Spleen (tissue), 11 donors: ENCODE data around the gene TXNRD2. TPM values are rescaled to one million over a fixed set of nuclear protein-coding genes. Genes with fewer than 3 reads are reported as not detected.
A peak's percentile ranks its signal among the peaks of the same experiment; 100 is the strongest.
"Not testable (repeated sequence)": the region's sequence is repeated elsewhere in the genome, so short reads cannot be mapped to it uniquely, and the experiment has no call there.

Experiments used
- DNase-seq: peaks from one replicate; pipeline ENCODE4 v3.0.0-alpha.2; 2020
- H3K27ac ChIP-seq, 8 donors: fragments of 200-600 bp; sonication (generic) in 7 of 8; 1 replicate in 4 of 8; 2 replicates in 4 of 8; pipeline versions ENCODE4 v1.5.0 to v1.8.0; 2016 to 2021; ENCODE audit warnings: inconsistent platforms in 4 of 8, mild to moderate bottlenecking in 4 of 8, moderate library complexity in 1 of 8
- H3K27me3 ChIP-seq, 7 donors: fragments of 200-600 bp; sonication (generic) in 6 of 7; replicated peaks in 1 of 7; 1 replicate in 4 of 7; 2 replicates in 3 of 7; pipeline versions ENCODE4 v1.5.0 to v1.8.0; 2016 to 2021; ENCODE audit warnings: inconsistent platforms in 3 of 7, mild to moderate bottlenecking in 1 of 7
- H3K36me3 ChIP-seq, 6 donors: fragments of 200-600 bp; sonication (generic) in 5 of 6; 1 replicate in 4 of 6; 2 replicates in 2 of 6; pipeline versions ENCODE4 v1.5.0 to v1.8.0; 2016 to 2021; ENCODE audit warnings: inconsistent platforms in 2 of 6
- H3K4me1 ChIP-seq, 6 donors: fragments of 200-600 bp; sonication (generic) in 5 of 6; 1 replicate in 3 of 6; 2 replicates in 3 of 6; pipeline versions ENCODE4 v1.5.0 to v1.8.0; 2016 to 2021; ENCODE audit warnings: inconsistent platforms in 3 of 6
- H3K4me3 ChIP-seq, 8 donors: fragments of 200-600 bp; sonication (generic) in 7 of 8; 1 replicate in 4 of 8; 2 replicates in 4 of 8; pipeline versions ENCODE4 v1.5.0 to v1.8.0; 2016 to 2021; ENCODE audit warnings: inconsistent platforms in 4 of 8, mild to moderate bottlenecking in 4 of 8, moderate library complexity in 2 of 8
- H3K9me3 ChIP-seq, 8 donors: fragments of 200-600 bp; sonication (generic) in 7 of 8; 1 replicate in 4 of 8; 2 replicates in 4 of 8; pipeline versions ENCODE4 v1.5.0 to v1.8.0; 2016 to 2021; ENCODE audit warnings: inconsistent platforms in 4 of 8
- CTCF ChIP-seq, 11 experiments: fragments of 200-600 bp in 7 of 11; fragments of 450-650 bp in 4 of 11; sonication (generic) in 4 of 11; IDR thresholded peaks in 8 of 11; conservative IDR thresholded peaks in 3 of 11; 1 replicate in 7 of 11; 2 replicates in 4 of 11; pipeline versions ENCODE4 v1.4.0 to v1.8.0; 2016 to 2021; ENCODE audit warnings: antibody characterized with exemption in 11 of 11, inconsistent platforms in 4 of 11, mild to moderate bottlenecking in 1 of 11
- POLR2A ChIP-seq, 3 donors: fragments of 450-650 bp; IDR thresholded peaks; one replicate each; pipeline ENCODE4 v1.5.1; 2017; ENCODE audit warnings: antibody characterized with exemption in 3 of 3, mild to moderate bottlenecking in 1 of 3
- POLR2AphosphoS5 ChIP-seq, 3 donors: sonication (generic); formaldehyde crosslinking; IDR thresholded peaks; one replicate each; pipeline ENCODE4 v1.5.1; 2017; ENCODE audit warnings: antibody characterized with exemption in 3 of 3
- WGBS, 5 donors: extraction: QIAGEN DNeasy Blood & Tissue Kit in 3 of 5; methylation state at CpG; one replicate each; pipeline versions ENCODE4 v1.1.5 to v1.1.7; 2013 to 2018; 5-methylcytosine and 5-hydroxymethylcytosine counted together
- intact Hi-C: fragments of 100-400 bp; cut with DNase I; formaldehyde crosslinking; loops from one replicate; pipeline ENCODE4 v1.15.0; 2023; ENCODE audit warnings: low total_unique reads
- polyA plus RNA-seq, 3 donors: library from polyadenylated mRNA; stranded (reverse); fragments of 200-250 nt; gene quantifications; one replicate each; pipeline ENCODE4 v1.2.1, GENCODE V29; 2013
- total RNA-seq, 7 donors: library from RNA; depleted of rRNA in 3 of 7; stranded (reverse); fragments of >200 nt in 3 of 7; fragmentation: NEBNext Ultra II Directional in 4 of 7; extraction: Animal tissue kit (Norgen Biotek cat#: 25700) in 4 of 7; gene quantifications; one replicate each; pipeline versions ENCODE4 v1.1.0 to v1.2.1, GENCODE V29; 2016 to 2021
- donor health status: healthy with polysubstance abuse.
- donor health status: DM: no; HTN: no; CAD: no; lungs with moderate emphysema.
- donor health status: DM: no; HTN: no; CAD: no.
- donor health status: Bipolar disorder and iron deficiency.
- donor health status: healthy.
- donor health status: DM: no; HTN: no; CAD: no.
- donor health status: DM: yes; HTN: yes; CAD: no.

The TXNRD2 gene
- total and polyA plus RNA-seq, 10 donors, result 21.6 to 45.9 (median 35.5) TPM

- DNase-seq, result peak; percentile 78
- peak overlapping the region in 1 of 8 donors; percentile 35 for H3K4me3 ChIP-seq
- 80 to 87% (median 85%) methylated on average over 14 to 15 of the region's 15 CpGs for WGBS, 5 donors
- intact Hi-C loops, result no loop called here
- H3K27me3 ChIP-seq, result no peaks in the 10 kb centered on the region
- peaks cover 4 to 68% (median 26%) of the 10 kb centered on the region in 6 donors for H3K4me1 ChIP-seq
- peaks cover 0 to 45% (median 0%) of the 10 kb centered on the region in 6 donors for H3K36me3 ChIP-seq
- TF ChIP-seq POLR2AphosphoS5 (IDR thresholded peaks at IDR 0.05) (no peak), POLR2A (IDR thresholded peaks at IDR 0.05) (no peak), CTCF (IDR thresholded peaks at IDR 0.05 in 8 of 11, conservative IDR thresholded peaks at IDR 0.05 in 3 of 11) (no peak)
- H3K27ac ChIP-seq, result peak overlapping the region in 7 of 8 donors; percentile 42 to 86 (median 80)
- H3K9me3 ChIP-seq, result no peaks in the 10 kb centered on the region
Observed at GRCh38 chr22:19885841-19886592, 55.6 kb downstream of the TXNRD2 start.

GRCh38 chr22:19884954-19885751 lies 56.5 kb downstream of the TXNRD2 start:
- H3K27ac ChIP-seq, result peak overlapping the region in 1 of 8 donors; percentile 83
- peaks cover 0 to 49% (median under 1%) of the 10 kb centered on the region in 6 donors for H3K36me3 ChIP-seq
- intact Hi-C loops, result no loop called here
- H3K4me3 ChIP-seq, result no peak overlapping the region
- no peaks in the 10 kb centered on the region for H3K27me3 ChIP-seq
- peaks cover 0 to 66% (median 23%) of the 10 kb centered on the region in 6 donors for H3K4me1 ChIP-seq
- TF ChIP-seq POLR2AphosphoS5 (IDR thresholded peaks at IDR 0.05), result peak in 1 of 3 donors; percentile 6
- TF ChIP-seq CTCF (IDR thresholded peaks at IDR 0.05 in 8 of 11, conservative IDR thresholded peaks at IDR 0.05 in 3 of 11), result no peak
- no peaks in the 10 kb centered on the region for H3K9me3 ChIP-seq
- WGBS, 5 donors, result 89 to 92% (median 90%) methylated on average over 7 to 26 of the region's 26 CpGs
- DNase-seq, result peak; percentile 78

- intact Hi-C loops, result no loop called here
- peaks cover 0 to 59% (median 22%) of the 10 kb centered on the region in 6 donors for H3K4me1 ChIP-seq
- peaks cover 0 to 55% (median 2%) of the 10 kb centered on the region in 6 donors for H3K36me3 ChIP-seq
- peak; percentile 72 for DNase-seq
- H3K27me3 ChIP-seq, result no peaks in the 10 kb centered on the region
- H3K9me3 ChIP-seq, result no peaks in the 10 kb centered on the region
- no peak for TF ChIP-seq CTCF (IDR thresholded peaks at IDR 0.05 in 8 of 11, conservative IDR thresholded peaks at IDR 0.05 in 3 of 11)
- no peak for TF ChIP-seq POLR2AphosphoS5 (IDR thresholded peaks at IDR 0.05)
- TF ChIP-seq POLR2A (IDR thresholded peaks at IDR 0.05), result no peak
- H3K4me3 ChIP-seq, result no peak overlapping the region
- no peak overlapping the region for H3K27ac ChIP-seq
- 81 to 100% (median 93%) methylated on average over 9 to 15 of the region's 15 CpGs for WGBS, 5 donors
Observed at GRCh38 chr22:19884161-19884953, 57.3 kb downstream of the TXNRD2 start.

- peak; percentile 19 for DNase-seq
- 92 to 99% (median 94%) methylated on average over 8 of the region's 8 CpGs for WGBS, 5 donors
- H3K9me3 ChIP-seq, H3K27ac ChIP-seq, H3K4me3 ChIP-seq, intact Hi-C loops, H3K27me3 ChIP-seq: not testable (repeated sequence)
- H3K4me1 ChIP-seq, result peaks cover 0 to 53% (median 22%) of the 10 kb centered on the region in 6 donors
- H3K36me3 ChIP-seq, result peaks cover 0 to 54% (median 2%) of the 10 kb centered on the region in 6 donors
Observed at GRCh38 chr22:19883446-19883845, 58.2 kb downstream of the TXNRD2 start.
